Cardiac fibroblast (primary cell): ENCODE data around the gene AIP.

Experiments
- DNase-seq, 2 donors: peaks; one replicate each; pipeline versions ENCODE4 v3.0.0 to v3.0.0-alpha.2; 2010; ENCODE audit warnings: low read depth in 2 of 2
- H3K4me3 ChIP-seq, 2 donors: replicated peaks in 1 of 2; 1 replicate in 1 of 2; 2 replicates in 1 of 2; pipeline ENCODE4 v1.5.1; 2011; ENCODE audit warnings: low read depth in 2 of 2, low read length in 2 of 2, mild to moderate bottlenecking in 2 of 2, moderate library complexity in 1 of 2
- TF ChIP-seq, protein P1 (sequence below): IDR thresholded peaks from one replicate; pipeline ENCODE4 v1.5.1; 2011; ENCODE audit warnings: low read depth, mild to moderate bottlenecking, low read length, inconsistent platforms

Gene AIP

DNA sequence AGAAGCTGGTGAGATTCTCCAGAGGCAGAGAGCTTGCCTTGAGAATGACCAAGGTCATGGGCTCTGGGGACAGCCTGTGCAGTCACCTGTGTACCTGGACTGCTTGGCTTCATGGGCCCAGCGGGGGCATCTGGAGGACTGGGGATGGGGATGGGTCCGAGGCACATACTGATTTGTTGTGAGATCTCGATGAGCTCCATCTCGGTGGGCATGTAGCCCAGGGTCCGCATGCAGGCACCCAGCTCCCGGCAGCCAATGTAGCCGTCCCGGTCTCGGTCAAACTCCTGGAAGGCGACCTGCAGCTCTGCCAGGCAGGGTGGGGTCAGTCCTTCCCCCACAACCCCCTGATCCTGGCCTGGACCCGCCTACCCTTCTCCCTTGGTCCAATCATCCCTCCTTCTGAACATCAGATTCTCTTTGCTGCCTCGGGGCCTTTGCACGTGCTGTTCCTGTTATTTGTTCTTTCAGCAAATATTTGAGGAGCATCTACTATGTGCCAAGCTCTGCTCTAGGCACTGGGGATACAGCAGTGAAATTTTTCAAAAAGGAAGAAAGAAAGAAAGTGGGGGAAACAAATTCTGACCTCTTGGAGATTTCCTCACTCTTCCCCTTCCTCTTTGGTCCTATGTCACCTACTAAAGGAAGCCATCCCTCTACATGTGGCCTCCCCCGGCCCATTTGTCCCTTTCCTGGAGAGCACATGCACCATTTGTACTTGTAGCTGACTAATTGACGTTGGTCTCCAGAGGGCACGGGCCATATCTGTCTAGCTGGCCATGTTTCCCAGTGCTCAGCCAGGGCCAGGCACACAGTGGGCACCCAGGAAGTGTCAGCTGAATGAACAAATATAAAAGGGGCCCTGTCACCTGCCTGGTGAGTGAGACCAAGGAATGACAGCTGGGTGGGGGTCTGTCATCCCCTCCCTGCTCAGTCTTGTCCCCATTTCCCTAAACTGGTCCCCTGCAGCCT lies 38.3 kb downstream of the AIP start:
- TF ChIP-seq, protein P1, sequence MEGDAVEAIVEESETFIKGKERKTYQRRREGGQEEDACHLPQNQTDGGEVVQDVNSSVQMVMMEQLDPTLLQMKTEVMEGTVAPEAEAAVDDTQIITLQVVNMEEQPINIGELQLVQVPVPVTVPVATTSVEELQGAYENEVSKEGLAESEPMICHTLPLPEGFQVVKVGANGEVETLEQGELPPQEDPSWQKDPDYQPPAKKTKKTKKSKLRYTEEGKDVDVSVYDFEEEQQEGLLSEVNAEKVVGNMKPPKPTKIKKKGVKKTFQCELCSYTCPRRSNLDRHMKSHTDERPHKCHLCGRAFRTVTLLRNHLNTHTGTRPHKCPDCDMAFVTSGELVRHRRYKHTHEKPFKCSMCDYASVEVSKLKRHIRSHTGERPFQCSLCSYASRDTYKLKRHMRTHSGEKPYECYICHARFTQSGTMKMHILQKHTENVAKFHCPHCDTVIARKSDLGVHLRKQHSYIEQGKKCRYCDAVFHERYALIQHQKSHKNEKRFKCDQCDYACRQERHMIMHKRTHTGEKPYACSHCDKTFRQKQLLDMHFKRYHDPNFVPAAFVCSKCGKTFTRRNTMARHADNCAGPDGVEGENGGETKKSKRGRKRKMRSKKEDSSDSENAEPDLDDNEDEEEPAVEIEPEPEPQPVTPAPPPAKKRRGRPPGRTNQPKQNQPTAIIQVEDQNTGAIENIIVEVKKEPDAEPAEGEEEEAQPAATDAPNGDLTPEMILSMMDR, result no peak
- DNase-seq, result no peak
- H3K4me3 ChIP-seq, result no peak overlapping the region

DNA sequence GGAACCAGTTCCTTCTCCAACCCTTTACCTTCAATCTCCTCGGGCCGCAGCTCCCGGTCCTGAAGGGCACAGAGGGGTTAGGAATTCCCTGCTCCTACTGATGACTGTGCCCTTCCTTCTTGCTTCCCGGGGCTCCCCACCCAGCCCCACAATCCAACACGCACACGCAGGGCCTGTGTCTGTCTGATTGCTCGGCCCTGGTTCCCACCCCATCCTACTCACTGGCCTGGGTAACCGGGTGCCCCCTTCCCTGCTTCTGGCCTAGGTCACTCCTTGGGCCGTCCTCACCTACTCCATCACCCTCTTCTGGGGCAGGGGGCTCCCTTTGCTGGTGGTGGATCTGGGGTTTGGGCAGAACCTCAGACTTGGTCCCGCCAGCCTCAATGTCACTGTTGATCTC lies 39.1 kb downstream of the AIP start:
- no peak for DNase-seq
- TF ChIP-seq, protein P1, result no peak
- H3K4me3 ChIP-seq, result no peak overlapping the region

DNA sequence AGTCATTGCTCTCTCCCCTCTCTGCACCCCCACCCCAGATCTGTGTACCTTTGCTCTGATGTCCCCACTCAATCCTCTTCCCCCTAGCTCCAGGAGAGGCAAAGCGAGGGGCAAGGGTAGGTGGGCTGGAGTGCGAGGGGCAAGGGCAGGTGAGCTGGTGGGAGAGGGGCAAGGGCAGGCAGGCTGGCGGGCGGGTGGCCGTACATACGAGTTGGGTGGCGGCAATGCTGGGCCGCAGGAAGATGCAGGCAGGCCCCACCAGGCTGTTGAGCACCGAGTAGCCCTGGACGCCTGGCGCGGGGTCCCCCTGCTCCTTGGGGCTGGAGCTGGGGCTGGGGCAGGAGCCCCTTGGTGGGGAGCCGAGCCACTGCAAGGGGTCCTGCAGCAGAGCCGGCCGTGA lies 39.5 kb downstream of the AIP start:
- no peak for DNase-seq
- no peak overlapping the region for H3K4me3 ChIP-seq
- TF ChIP-seq, protein P1, result no peak

DNA sequence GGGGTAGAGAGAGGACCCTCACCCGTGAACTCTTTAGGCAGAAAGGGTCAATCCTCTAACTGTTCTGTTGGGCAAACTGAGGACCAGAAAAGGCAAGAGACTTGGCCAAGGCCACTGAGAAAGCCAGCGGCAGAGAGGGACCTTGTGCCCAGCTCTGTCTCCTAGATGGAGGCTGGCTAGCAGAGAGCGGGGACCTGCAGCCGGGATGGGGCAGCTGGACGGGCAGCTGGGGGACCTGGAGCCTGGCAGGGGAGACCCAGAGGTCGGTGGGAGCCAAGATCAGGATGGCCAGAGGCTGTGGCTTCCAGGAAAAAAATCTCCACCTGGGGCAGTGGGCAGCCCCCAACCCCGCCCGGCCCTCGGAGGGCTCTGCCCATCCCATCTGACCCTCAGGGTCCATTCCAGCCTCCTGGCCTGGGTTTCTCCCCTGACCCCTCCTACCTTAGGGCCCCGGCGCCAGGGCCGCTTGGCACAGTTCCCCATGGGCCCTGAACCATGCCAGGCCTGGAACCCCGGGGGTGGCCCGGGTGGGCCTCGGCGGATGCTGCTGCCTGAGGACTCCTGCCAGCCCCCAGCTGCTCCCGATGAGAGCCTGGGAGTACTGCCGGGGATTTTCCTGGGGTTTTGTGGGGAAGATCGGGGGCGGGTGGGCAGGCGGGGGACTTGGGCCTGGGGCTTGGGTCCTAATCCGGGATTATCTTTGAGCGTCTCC lies 40.2 kb downstream of the AIP start, which contains the start of gene CABP2:
CABP2 (minus strand) TSS at position 603 of the 712 bp plus-strand sequence; CDS start at position 483, 120 bp downstream.
- H3K4me3 ChIP-seq, result no peak within 1 kb of the TSS
- no peak for DNase-seq
- TF ChIP-seq, protein P1, result no peak

DNA sequence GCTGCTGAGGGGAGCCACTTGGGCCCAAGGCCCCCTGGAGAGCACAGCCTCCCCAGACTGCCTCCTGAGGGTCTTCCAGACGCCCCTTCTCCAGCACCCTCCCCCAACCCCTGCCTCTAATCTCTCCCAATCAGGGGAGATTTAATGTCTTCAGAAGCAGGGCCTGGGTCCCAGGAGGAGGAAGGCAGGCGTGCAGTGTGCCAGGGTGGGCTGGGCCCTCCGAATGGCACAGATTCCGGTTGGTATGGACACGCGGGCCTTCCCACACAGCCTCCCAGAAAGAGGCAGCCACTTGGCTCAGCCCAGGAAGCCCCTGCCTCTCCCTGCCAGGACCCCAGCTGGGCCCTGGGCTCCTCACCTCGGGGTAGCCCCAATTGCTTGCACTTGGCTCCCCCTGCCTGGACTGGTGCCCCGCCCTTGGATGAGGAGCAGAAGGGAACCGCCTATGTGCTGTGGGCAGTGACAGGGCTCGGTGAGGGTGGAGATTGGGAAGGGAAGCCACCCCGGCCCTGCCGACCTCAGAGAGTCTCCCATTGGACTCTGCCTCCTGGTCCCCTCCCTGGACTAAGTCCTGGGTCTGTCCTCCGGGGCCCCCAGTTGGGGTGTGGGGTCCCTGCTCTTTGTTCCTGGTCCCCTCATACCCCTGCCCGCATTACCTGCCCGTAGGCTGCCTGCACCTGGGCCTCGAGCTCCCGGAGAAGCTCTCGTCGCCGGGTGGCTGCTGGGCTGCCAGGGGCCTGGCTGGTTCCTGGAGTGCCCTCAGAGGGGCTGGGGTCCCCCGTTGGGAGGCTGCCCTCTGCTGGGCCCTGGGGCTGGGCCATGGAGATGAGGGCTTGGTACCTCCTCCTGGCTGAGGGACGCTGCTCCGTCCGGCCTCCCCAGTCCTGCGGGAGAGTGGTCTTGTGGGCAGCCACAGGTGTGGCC lies 41.0 kb downstream of the AIP start:
- TF ChIP-seq, protein P1, result no peak
- H3K4me3 ChIP-seq, result no peak overlapping the region
- no peak for DNase-seq

DNA sequence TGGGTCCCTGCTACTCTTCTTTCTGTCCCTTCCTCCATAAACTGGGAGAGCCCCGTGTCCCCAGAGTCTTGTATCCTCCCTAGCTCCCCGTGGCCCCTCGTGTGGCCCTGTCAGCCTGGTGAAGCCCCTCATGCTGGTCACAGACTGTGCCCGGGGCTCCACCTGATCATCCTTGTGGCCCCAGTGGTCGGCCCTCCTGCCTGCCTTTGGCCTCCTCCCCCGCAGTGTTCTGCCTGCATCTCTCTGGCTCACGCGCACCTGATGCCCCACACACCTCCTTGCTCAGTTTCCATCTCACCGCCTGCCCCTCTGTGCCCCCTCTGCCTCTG lies 41.6 kb downstream of the AIP start:
- no peak for DNase-seq
- no peak overlapping the region for H3K4me3 ChIP-seq
- TF ChIP-seq, protein P1, result no peak
